ACC112 (cell line): ENCODE measurements around the gene ENKD1.

ENCODE experiments used
- H2AFZ ChIP-seq: fragments of 200-600 bp; sonication (generic); one replicate; pipeline ENCODE4 v1.6.0; 2017; ENCODE audit warnings: antibody characterized with exemption, low read length; ENCODE audit not compliant: unreplicated experiment
- H3K27ac ChIP-seq: fragments of 200-600 bp; sonication (generic); 2 replicates; pipeline ENCODE4 v1.5.1; 2014; ENCODE audit warnings: low read depth, mild to moderate bottlenecking, antibody characterized with exemption, low read length, moderate library complexity
- H3K27me3 ChIP-seq: fragments of 200-600 bp; sonication (generic); 2 replicates; pipeline ENCODE4 v1.6.1; 2014; ENCODE audit warnings: mild to moderate bottlenecking, antibody characterized with exemption, low read length, moderate library complexity, mixed read lengths; ENCODE audit not compliant: insufficient read depth
- H3K36me3 ChIP-seq: fragments of 200-600 bp; sonication (generic); 2 replicates; pipeline ENCODE4 v1.6.1; 2016; ENCODE audit warnings: mild to moderate bottlenecking, antibody characterized with exemption, low read length, moderate library complexity, mixed read lengths; ENCODE audit not compliant: insufficient read depth
- H3K4me1 ChIP-seq: fragments of 200-600 bp; sonication (generic); one replicate; pipeline ENCODE4 v1.6.1; 2016; ENCODE audit warnings: low read length, mixed read lengths; ENCODE audit not compliant: insufficient read depth, unreplicated experiment, control insufficient read depth
- H3K4me3 ChIP-seq: fragments of 200-600 bp; sonication (generic); 2 replicates; pipeline ENCODE4 v1.5.1; 2014; ENCODE audit warnings: mild to moderate bottlenecking, low read depth, low read length
- H3K79me2 ChIP-seq: fragments of 200-600 bp; sonication (generic); one replicate; pipeline ENCODE4 v1.6.0; 2016; ENCODE audit warnings: low read length; ENCODE audit not compliant: control insufficient read depth, unreplicated experiment, insufficient read depth

Gene ENKD1

DNA sequence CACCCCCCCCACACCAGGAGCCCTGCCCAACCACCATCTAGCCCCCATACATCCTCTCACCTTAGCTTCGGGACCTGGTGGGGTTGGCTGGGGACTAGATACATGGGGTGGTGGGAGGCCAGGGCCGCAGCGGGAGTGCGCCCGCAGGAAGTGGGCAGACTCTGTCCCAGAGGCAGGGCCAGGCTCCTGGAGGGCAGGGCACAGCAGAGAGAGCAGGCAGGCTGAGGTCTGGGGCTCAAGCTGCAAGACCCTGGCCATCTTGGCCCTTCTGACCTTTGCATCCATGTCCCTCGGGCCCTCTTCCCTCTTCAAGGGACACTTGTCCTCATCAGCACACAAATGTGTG, 2.7 kb downstream of the ENKD1 start:
- Histone ChIP-seq H3K4me1 (peaks cover 8% of the 10 kb centered on the region), H3K36me3 (no peaks in the 10 kb centered on the region), H2AFZ (no peak overlapping the region), H3K4me3 (no peak overlapping the region), H3K27me3 (no peaks in the 10 kb centered on the region), H3K27ac (no peak overlapping the region), H3K79me2 (no peaks in the 10 kb centered on the region)

- Histone ChIP-seq H3K27ac (no peak overlapping the region), H3K36me3 (no peaks in the 10 kb centered on the region), H2AFZ (no peak overlapping the region), H3K79me2 (no peaks in the 10 kb centered on the region), H3K4me3 (no peak overlapping the region), H3K4me1 (peaks cover 8% of the 10 kb centered on the region), H3K27me3 (no peaks in the 10 kb centered on the region)
Measured at GRCh38 chr16:67663151-67663876, 3.2 kb downstream of the ENKD1 start.

DNA sequence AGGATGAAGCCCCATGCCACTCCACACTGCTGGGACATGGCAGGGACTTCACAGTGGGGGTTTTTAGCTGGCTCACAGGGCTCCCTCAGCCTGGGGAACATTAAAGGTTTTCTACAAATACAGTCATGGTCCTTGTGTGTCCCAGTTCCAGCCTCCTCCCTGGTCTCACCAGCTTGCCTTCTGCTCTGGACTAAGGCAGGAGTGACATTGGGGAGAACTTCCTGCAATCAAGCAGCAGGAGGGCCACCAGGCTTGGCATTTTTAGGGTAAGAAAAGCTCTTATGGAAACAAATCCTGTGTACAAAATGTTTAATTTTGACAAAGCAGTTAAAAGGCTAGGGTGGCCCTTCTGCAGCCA, 3.9 kb downstream of the ENKD1 start:
- Histone ChIP-seq H2AFZ (no peak overlapping the region), H3K27ac (no peak overlapping the region), H3K36me3 (no peaks in the 10 kb centered on the region), H3K27me3 (no peaks in the 10 kb centered on the region), H3K79me2 (no peaks in the 10 kb centered on the region), H3K4me3 (no peak overlapping the region), H3K4me1 (peaks cover 7% of the 10 kb centered on the region)

DNA sequence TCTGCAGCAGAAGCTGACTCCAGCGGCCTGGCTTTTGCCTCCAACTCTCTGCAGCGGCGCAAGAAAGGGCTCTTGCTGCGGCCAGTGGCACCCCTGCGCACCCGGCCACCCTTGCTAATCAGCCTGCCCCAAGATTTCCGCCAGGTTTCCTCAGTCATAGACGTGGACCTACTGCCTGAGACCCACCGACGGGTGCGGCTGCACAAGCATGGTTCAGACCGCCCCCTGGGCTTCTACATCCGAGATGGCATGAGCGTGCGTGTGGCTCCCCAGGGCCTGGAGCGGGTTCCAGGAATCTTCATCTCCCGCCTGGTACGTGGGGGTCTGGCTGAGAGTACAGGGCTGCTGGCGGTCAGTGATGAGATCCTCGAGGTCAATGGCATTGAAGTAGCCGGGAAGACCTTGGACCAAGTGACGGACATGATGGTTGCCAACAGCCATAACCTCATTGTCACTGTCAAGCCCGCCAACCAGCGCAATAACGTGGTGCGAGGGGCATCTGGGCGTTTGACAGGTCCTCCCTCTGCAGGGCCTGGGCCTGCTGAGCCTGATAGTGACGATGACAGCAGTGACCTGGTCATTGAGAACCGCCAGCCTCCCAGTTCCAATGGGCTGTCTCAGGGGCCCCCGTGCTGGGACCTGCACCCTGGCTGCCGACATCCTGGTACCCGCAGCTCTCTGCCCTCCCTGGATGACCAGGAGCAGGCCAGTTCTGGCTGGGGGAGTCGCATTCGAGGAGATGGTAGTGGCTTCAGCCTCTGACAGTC, 4.5 kb downstream of the ENKD1 start:
- no peak overlapping the region for H3K27ac ChIP-seq
- H3K4me1 ChIP-seq = peaks cover 4% of the 10 kb centered on the region
- H2AFZ ChIP-seq = no peak overlapping the region
- H3K4me3 ChIP-seq = no peak overlapping the region
- no peaks in the 10 kb centered on the region for H3K79me2 ChIP-seq
- H3K36me3 ChIP-seq = no peaks in the 10 kb centered on the region
- no peaks in the 10 kb centered on the region for H3K27me3 ChIP-seq

- H3K27ac ChIP-seq = no peak overlapping the region
- H3K36me3 ChIP-seq = no peaks in the 10 kb centered on the region
- no peaks in the 10 kb centered on the region for H3K27me3 ChIP-seq
- peaks cover 4% of the 10 kb centered on the region for H3K4me1 ChIP-seq
- peak overlapping the region; percentile 85 for H3K4me3 ChIP-seq
- H2AFZ ChIP-seq = no peak overlapping the region
- no peaks in the 10 kb centered on the region for H3K79me2 ChIP-seq
Measured at GRCh38 chr16:67661101-67661761, 5.3 kb downstream of the ENKD1 start.

DNA sequence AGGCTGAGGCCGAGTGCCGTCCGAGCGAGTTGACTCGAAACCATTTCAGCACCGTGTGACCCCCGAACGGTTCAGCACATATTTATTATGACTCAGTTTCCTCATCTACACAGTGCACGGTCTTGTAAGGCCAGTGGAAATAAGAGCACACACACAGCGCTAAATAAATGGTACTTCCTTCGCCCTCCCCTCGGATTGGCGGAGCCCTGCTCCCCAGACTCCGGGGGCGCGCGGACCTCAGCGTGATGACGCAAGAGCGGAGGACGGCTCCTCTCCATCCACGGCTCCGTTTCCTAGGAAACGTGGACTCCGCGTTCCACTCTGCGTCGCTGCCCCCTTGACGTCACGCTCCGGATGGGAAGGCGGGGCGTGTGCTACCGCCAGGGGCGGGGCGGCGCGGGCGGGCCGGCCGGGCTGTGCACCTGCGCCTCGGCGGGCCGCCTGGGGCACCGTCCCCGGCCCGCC, 6.0 kb downstream of the ENKD1 start, which contains the start of gene PARD6A:
Gene PARD6A, plus strand, starts transcription at position 397 of the 465 bp plus-strand sequence. CDS start 79 bp downstream, outside the sequence.
- Histone ChIP-seq H2AFZ (peak within 1 kb of the TSS; percentile 73), H3K4me1 (peaks cover 4% of the 10 kb centered on the region), H3K36me3 (no peaks in the 10 kb centered on the region)

GRCh38 chr16:67659675-67660563, 6.6 kb downstream of the ENKD1 start, which contains the start of gene ACD:
Gene ACD (minus strand): TSS chr16:67660260. CDS start chr16:67660220, 40 bp downstream.
- Histone ChIP-seq H2AFZ (peak within 1 kb of the TSS; percentile 73), H3K4me3 (peak within 1 kb of the TSS; percentile 85), H3K27ac (peak within 1 kb of the TSS; percentile 83), H3K27me3 (peaks cover under 1% of the 10 kb centered on the region; the same call in 1 of the 2 replicates), H3K4me1 (peaks cover 4% of the 10 kb centered on the region), H3K79me2 (no peaks in the 10 kb centered on the region), H3K36me3 (no peaks in the 10 kb centered on the region)

More for the DNA sequence above, 6.0 kb downstream of the ENKD1 start, which contains the start of gene PARD6A:
- Histone ChIP-seq H3K27me3 (no peaks in the 10 kb centered on the region), H3K79me2 (no peaks in the 10 kb centered on the region), H3K4me3 (peak within 1 kb of the TSS; percentile 85), H3K27ac (peak within 1 kb of the TSS; percentile 83)

DNA sequence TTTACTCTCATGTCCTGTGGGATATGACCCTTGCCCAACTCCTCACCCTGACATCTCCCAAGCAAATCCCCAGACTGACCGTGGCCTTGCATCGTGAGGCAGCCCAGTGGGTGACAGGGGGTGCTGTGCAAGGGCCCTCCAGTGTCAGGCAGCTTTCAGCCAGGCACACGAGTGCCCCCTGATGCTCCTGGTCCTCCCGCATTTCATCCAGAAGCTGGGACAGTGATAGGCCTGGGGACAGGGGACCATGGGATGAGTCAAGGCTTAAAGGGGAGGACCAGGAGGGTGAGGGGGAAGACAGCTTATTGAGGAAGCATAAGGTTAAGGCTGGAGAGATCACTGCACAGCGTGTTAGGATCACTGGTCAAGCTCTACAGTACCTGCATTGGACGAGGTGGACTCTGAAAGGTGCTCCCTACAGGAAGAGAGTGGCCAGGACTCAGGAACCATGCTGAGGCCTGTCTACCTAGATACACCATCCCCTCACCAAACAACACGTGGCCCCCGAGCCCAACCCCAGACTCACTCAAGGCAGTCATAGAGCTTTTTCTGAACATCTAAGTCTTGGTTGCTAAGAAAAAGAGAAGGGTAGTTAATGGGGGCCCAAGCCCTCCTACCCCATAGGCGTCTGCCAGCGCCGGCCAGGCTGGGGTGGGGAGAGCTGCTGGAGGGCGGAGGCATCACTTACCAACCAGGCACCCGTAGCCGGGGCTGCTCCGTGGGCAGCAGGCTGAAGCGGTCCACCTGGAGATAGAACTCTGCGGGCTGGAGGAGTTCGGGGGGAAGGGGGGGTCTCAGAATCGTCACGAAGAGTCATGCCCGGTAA, 7.5 kb downstream of the ENKD1 start:
- Histone ChIP-seq H3K27ac (no peak overlapping the region), H3K27me3 (peaks cover 9% of the 10 kb centered on the region), H2AFZ (no peak overlapping the region), H3K79me2 (no peaks in the 10 kb centered on the region), H3K4me3 (peak overlapping the region; percentile 85), H3K4me1 (peaks cover 4% of the 10 kb centered on the region), H3K36me3 (no peaks in the 10 kb centered on the region)

GRCh38 chr16:67657751-67658518, 8.6 kb downstream of the ENKD1 start:
- Histone ChIP-seq H3K36me3 (no peaks in the 10 kb centered on the region), H3K4me1 (peaks cover 4% of the 10 kb centered on the region), H2AFZ (no peak overlapping the region), H3K27ac (no peak overlapping the region), H3K79me2 (no peaks in the 10 kb centered on the region), H3K4me3 (no peak overlapping the region), H3K27me3 (peaks cover 20% of the 10 kb centered on the region)
